PFSK-1 (cell line): ENCODE measurements around the gene C10orf67.

Experiments
- FOXP2 ChIP-seq: optimal IDR thresholded peaks from 2 replicates; pipeline ENCODE3; 2011; ENCODE audit warnings: borderline replicate concordance, control low read depth, inconsistent platforms; ENCODE audit not compliant: insufficient read depth; ENCODE audit errors: extremely low read length, extremely low read depth
- POLR2AphosphoS5 ChIP-seq: IDR thresholded peaks from 2 replicates; pipeline ENCODE4 v1.6.1; 2012; ENCODE audit warnings: low read depth, mild to moderate bottlenecking, control low read depth, low read length, moderate library complexity
- SIN3A ChIP-seq: IDR thresholded peaks from 2 replicates; pipeline ENCODE4 v1.6.1; 2012; ENCODE audit warnings: mild to moderate bottlenecking, low read length, moderate library complexity, borderline replicate concordance; ENCODE audit not compliant: insufficient read depth
- TAF1 ChIP-seq: IDR thresholded peaks from 2 replicates; pipeline ENCODE4 v1.6.1; 2012; ENCODE audit warnings: low read length, control low read depth, borderline replicate concordance; ENCODE audit not compliant: insufficient read depth
- TF ChIP-seq, protein P1 (sequence below), 2 experiments: IDR thresholded peaks; 2 replicates each; pipeline versions ENCODE4 v1.6.1 to v1.8.0; 2011 to 2012; ENCODE audit warnings: low read depth in 2 of 2, low read length in 2 of 2, control low read depth in 1 of 2, inconsistent platforms in 1 of 2, mild to moderate bottlenecking in 1 of 2, moderate library complexity in 1 of 2; ENCODE audit not compliant: insufficient read depth in 1 of 2

The C10orf67 gene

DNA sequence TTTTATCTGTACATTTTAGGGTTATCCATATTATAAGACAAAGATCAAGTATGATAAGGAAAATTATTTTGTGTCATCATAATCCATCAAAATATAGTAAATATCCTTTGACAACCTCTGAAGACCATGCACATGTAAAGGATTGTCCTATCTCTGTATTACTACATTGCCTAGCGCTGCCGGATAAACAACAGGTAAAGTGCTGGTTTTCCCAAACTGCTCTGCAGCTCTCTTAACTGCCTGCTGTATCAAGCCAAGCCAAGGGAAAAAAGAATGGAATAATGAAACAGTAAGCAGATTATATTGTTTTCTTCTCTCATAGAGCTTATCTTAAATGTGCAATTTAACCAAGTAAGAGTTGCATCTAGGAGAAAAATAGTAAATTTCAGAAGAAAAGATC is 81.7 kb downstream of the C10orf67 start:
- TF ChIP-seq SIN3A (no peak), TAF1 (no peak), FOXP2 (no peak), POLR2AphosphoS5 (no peak)
- TF ChIP-seq, protein P1, sequence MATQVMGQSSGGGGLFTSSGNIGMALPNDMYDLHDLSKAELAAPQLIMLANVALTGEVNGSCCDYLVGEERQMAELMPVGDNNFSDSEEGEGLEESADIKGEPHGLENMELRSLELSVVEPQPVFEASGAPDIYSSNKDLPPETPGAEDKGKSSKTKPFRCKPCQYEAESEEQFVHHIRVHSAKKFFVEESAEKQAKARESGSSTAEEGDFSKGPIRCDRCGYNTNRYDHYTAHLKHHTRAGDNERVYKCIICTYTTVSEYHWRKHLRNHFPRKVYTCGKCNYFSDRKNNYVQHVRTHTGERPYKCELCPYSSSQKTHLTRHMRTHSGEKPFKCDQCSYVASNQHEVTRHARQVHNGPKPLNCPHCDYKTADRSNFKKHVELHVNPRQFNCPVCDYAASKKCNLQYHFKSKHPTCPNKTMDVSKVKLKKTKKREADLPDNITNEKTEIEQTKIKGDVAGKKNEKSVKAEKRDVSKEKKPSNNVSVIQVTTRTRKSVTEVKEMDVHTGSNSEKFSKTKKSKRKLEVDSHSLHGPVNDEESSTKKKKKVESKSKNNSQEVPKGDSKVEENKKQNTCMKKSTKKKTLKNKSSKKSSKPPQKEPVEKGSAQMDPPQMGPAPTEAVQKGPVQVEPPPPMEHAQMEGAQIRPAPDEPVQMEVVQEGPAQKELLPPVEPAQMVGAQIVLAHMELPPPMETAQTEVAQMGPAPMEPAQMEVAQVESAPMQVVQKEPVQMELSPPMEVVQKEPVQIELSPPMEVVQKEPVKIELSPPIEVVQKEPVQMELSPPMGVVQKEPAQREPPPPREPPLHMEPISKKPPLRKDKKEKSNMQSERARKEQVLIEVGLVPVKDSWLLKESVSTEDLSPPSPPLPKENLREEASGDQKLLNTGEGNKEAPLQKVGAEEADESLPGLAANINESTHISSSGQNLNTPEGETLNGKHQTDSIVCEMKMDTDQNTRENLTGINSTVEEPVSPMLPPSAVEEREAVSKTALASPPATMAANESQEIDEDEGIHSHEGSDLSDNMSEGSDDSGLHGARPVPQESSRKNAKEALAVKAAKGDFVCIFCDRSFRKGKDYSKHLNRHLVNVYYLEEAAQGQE (IDR thresholded peaks at IDR 0.05; ENCODE audit: insufficient read depth in 1 of 2, low read depth in 2 of 2, low read length in 2 of 2): no peak

DNA sequence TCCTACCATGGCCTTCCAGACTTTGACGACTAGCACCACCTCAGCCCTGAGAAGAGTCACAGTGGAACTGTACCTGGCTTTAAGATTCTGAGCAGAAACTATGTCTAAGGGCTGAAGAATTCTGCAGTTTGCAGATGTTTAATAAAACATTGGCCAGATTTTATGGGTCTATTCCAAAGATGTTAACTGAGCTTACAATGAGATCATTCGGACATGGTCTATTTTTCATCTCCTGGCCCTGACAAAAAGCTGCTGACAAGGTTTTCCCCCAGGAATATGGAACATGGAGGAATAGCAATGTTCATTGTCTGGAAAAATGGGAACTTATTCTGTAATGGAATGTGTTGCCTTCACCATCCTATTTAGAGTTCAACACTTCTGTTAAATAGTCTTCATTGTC is 86.1 kb downstream of the C10orf67 start:
- TF ChIP-seq FOXP2 (no peak), TAF1 (no peak), POLR2AphosphoS5 (no peak), SIN3A (no peak)
- TF ChIP-seq, protein P1 (IDR thresholded peaks at IDR 0.05; ENCODE audit: insufficient read depth in 1 of 2, low read depth in 2 of 2, low read length in 2 of 2): no peak

DNA sequence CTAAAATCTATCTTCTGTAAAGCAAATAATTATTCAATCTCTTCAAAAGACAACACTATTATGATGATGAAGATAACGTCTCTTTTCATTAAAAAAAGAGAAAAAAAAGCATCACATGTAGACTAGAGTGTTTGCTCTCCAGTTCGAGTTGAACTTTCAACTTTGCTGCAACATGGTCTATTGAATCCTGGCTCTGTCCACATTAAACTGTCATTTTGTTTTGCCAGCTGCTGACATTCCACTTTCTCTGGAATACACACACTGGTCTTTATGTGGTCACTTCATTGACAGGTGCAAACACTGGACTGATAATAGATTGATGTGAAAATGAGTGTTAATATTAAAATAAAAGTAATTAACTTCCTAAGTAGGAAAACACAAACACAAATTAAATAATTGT is 90.8 kb downstream of the C10orf67 start:
- TF ChIP-seq FOXP2 (no peak), SIN3A (no peak), TAF1 (no peak), POLR2AphosphoS5 (no peak)
- TF ChIP-seq, protein P1 (IDR thresholded peaks at IDR 0.05; ENCODE audit: insufficient read depth in 1 of 2, low read depth in 2 of 2, low read length in 2 of 2): no peak

DNA sequence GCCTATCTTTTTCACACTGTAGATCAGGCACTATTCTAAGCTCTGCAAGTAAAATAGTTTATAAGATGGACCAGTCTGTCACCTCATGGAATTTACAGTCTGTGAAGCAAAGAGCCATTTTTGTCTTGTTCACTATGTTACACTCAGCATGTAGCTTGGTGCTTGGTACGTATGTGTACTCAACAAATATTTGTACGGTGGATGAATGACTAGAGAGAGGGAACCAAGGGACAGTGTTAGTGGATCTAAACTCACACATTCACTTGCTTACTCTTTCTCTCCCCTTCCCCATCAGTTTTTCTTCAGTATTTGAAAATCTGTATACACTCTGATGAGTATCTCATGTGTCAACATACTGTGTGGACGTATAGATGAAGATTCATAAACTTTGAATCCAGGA is 106.6 kb downstream of the C10orf67 start:
- TF ChIP-seq TAF1 (no peak), POLR2AphosphoS5 (no peak), FOXP2 (no peak), SIN3A (no peak)
- TF ChIP-seq, protein P1 (IDR thresholded peaks at IDR 0.05; ENCODE audit: insufficient read depth in 1 of 2, low read depth in 2 of 2, low read length in 2 of 2): no peak

DNA sequence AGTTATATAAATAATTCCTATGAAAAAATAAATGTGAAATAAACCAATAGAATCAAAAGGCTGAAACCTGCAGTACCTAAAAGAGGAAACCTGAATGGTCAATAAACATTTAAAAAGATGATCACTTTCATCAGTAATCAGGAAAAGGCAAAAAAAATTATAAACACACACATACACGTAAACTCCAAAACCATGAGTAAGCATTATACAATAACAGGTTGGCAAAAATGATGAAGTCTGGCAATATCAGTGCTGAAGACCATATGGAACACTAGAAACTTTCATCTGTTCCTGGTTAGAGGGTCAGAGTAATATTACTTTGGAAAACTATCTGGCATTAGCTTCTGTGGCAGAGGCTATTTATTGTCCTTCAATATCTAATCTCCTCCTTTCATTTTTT is 114.0 kb downstream of the C10orf67 start:
- TF ChIP-seq, protein P1 (IDR thresholded peaks at IDR 0.05; ENCODE audit: insufficient read depth in 1 of 2, low read depth in 2 of 2, low read length in 2 of 2): no peak
- TF ChIP-seq FOXP2 (no peak), POLR2AphosphoS5 (no peak), TAF1 (no peak), SIN3A (no peak)
